GM18909 (cell line): ENCODE results near the gene NOSIP.

Experiments
- ATAC-seq: cut with Tn5 transposase; IDR thresholded peaks from one replicate; pipeline ENCODE4 v1.9.1; 2021; ENCODE audit warnings: mild to moderate bottlenecking; ENCODE audit not compliant: unreplicated experiment, poor library complexity

The NOSIP gene

DNA sequence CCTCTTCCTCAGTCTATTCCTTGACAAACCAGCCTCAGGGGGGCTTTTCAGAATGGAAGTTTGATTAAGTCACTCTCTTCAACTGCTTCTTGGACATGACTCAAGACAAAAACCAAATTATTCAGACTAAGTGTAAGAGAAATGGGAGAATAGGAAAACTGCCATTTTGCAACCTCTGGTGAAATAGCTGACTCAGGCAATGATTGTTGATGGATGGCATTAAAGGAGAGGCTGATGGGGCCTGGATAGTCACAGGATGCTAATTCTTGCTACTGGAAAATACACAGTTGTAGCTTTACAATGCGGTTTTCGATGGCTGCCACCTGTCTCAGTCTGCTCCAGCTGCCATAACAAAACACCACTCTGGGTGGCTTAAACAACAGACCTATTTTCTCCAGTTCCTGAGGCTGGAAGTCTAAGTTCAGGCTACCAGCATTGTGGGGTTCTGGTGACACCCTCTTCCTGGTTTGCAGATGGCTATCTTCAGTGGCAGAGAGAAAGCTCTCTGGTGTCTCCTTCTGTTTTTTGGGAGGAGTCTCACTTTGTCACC is 6.1 kb downstream of the NOSIP start:
- ATAC-seq, result no peak

DNA sequence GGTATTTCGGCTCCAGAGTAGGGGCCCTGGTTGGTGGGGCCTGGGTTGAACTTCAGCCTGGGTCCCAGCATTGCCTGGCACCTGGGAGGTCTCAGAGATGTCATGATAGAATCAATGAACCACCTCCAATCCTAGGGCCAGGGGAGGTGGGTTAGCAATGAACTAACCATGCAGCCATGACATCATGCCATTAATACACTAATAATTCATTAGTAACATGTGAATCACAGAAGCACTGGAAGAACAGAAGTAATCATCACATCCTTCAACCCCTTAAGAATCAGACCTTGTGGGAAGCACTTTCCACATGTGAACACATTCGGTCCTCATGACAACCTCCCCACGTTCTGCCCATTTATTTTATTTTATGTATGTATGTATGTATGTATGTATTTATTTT is 6.9 kb downstream of the NOSIP start:
- no peak for ATAC-seq

DNA sequence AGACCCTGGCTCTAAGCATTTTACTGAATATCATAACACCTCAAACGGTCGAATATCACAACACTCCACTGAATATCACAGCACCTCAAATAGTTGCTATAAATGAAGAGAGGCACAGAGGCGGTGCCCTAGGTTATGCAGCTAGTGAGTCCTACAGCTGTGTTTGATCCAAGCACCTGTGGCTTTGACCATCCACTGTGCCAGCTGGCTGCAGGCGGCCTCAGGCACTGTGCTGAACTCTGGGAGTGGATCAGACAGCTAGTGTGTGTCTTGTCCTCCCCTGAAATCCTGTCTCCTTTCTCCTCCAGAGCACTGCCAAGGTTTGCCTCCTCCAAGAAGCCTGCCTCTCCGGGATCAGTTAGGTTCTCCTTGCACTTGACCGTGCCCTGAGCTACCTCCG is 7.3 kb downstream of the NOSIP start:
- ATAC-seq, result no peak

DNA sequence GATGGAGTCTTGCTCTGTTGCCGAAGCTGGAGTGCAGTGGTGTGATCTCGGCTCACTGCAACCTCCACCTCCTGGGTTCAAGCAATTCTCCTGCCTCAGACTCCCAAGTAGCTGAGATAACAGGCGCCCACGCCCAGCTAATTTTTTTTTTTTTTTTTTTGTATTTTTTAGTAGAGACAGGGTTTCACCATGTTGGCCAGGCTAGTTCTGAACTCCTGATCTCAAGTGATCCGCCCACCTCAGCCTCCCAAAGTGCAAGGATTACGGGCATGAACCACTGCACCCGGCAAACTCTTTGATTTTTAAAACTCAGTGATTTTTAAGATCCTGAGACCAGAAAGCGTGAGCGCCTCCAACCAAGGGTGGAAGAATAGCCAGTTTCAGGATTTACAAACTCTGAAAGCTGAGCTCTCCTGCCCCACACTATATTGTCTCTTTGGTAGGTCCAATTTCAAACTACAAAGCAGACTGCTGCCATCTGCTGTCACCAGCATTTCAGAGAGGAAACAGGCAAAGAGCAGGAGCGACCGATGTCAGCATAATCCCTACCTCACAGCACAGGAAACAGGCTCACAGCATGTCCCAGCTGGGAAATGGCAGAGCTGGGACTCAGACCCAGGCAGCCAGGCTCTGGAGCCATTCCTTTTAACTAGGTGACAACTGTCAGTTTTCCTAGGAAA is 9.2 kb downstream of the NOSIP start:
- no peak for ATAC-seq

DNA sequence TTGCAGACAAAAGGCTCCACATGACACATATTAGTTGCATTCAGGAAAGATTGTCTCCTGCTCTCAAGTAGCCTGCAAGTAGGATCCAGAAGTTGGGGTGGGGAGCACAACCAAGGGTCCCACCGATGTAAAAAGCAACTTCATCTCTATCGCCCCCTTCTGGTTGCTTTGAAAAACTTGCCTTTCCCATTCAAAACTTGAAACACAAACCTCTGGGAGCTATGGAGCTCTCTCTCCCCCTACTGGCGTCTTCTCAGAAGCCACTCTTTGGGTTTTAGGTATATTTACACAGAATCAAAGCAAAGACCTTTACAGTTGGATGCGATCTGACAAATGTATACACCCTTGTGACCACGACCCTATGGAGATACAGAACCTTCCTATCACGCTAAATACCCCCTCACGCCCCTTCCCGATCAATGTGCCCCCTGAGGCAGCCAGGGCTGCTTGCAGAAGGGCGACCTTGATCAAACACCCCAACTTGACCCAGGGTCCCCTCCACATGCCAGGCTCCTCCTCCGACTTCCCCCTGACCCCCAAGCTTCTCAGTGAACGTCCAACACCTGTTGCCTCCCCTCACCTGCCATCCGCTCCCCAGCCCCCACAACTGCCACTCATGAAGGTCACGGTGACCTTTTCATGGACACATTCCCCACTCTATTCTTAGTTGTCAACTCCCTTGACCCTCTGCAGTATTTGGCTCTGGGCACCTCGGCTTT is 10.1 kb downstream of the NOSIP start:
- no peak for ATAC-seq

DNA sequence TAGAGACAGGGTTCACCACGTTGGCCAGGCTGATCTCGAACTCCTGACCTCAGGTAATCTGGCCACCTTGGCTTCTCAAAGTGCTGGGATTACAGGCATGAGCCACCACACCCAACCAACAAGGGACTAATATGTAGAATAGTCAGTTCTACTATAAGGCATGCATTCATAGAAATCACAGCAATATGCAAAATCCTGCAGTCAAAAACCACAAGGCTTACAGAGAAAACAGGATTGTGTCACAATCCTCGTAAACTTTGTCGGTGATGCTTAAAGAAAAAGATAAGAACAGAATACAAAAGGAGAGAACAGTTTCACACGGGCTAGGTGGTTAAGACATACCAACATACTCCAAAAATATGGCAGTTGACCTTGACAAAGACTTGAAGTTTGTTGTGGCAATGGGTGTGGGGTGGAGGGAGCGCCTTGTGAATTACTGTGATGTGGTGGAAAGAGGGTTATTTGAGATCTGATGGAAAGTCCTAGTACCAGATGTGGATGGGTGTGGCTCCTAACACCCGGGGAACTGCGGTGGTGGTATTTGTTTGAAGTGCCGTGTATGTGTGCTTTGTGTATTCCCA is 12.4 kb downstream of the NOSIP start:
- no peak for ATAC-seq

DNA sequence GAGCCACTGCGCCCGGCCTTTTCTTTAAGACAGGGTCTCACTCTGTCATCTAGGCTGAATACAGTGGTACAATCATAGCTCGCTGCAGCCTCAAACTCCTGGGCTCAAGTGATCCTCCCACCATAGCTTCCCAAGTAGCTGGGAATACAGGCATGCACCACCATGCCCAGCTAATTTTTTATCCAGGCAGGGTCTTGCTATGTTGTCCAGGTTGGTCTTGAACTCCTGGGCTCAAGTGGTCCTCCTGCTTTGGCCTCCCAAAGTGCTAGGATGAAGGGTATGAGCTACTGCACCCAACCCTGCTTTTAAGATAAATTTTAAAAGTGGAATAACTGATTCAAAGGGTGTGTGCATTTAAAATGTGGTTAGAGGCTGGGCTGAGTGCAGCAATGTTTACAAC is 14.1 kb downstream of the NOSIP start:
- no peak for ATAC-seq

DNA sequence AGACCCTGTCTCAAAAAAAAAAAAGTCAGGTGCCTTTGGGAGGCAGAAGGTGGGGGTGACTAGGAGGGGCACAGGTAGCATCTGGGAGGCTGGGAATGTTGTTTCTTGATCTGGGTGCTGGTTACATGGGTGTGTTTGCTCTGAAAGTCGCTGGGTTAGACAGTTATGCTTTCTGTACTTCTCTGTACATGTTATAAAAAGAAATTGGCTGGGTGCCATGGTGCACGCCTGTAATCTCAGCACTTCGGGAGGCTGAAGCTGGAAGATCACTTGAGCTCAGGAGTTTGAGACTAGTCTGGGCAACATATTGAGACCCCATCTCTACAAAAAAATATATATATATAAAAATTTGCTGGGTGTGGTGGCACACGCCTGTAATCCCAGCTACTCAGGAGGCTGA is 15.1 kb downstream of the NOSIP start:
- ATAC-seq, result no peak

DNA sequence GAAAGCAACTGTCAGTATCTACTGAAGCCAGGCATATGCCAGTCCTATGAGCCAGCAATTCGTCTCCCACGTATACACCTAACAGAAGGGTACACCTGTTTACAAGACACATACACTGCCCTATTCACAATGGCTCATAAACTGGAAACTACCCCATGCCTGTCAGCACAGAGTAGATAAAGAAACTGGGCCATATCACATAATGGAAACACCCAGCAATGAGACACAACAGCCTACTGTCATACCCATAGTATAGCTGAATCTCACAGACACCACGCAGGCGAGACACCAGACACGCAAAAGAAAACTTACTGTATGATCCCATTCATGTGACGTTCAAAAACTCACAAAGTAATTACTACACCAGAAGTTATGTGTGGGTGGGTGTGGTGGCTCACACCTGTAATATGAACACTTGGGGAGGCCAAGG is 15.7 kb downstream of the NOSIP start:
- ATAC-seq, result no peak

DNA sequence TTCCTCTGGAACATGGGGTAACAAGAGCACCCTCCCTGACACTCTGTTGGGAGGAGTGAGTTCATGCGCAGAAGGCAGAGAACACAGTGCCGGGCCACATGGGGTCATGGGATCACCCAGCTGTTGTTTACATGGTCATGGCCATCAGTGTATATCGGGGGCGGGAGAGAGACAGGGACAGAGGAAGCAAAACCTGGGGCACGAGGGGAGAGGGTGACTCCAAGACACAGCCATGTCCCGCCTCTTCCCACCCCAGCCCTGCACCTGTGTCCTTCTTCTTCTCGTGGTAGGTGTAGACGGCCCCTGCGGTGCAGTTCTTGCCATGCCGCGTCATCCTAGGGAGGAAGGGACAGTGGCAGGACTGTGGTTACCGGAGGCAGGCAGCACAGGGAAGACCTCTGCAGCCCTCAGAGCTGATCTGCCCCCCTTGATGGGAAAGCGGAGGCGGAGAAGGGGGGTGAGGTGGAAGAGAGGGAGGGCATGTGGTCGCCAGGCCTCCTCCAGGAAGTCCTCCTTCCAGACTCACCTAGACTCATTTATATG is 19.9 kb downstream of the NOSIP start:
- no peak for ATAC-seq

DNA sequence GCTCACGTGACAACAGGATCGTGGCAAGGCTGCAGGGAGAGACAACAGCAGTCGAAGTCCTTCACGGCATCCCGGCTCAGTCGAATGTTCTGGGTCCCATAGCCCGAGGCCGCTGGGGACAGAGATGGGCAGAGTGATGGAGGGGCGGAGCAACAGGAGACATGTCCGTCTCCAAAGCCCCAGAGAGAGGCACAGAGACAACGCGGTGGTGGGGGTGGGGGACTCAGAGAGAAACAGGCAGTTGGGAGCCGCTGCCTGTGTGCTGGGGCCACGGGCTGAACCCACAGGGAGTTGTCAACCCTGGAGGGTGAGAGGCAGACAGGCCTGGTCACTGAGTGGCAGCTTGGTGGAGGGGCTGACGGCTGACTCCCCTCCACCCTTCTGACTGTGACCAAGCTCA is 20.4 kb downstream of the NOSIP start:
- ATAC-seq, result no peak

DNA sequence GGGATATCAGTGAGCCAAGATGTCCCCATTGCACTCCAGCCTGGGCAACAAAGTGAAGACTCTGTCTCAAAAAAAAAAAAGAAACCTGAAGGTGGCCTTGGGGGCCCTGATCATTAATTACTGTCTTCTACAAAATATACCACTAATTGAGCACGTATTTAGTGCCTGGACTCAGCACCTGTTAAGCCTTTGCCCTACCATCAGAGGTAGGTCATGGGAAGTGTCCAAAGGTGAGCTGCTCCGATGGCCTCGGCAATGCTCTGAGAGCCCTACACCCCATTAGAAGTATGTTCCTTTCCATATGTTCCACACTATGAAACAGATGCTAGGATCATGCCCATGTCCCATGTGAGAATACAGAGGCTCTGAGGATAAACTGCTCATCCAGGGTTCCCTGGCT is 20.9 kb downstream of the NOSIP start:
- no peak for ATAC-seq

DNA sequence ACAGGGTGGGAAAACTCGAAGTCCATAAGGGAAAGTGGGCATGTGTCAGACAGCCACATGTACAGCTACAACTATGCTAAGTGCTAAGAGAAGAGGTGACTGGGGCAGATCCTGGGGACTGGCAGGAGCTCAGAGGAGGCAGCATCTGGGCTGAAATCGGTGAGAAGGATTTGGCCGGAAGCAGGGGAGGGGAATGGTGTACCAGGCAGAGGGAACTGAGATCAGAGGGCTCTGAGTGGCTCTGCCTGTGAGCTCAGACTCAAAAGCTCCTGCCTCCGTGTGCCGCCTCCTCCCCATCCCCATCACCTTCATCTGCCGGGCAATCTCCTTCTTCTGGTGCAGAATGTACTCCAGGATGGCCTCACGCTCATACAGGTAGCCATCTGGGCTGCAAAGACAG is 21.8 kb downstream of the NOSIP start:
- no peak for ATAC-seq

DNA sequence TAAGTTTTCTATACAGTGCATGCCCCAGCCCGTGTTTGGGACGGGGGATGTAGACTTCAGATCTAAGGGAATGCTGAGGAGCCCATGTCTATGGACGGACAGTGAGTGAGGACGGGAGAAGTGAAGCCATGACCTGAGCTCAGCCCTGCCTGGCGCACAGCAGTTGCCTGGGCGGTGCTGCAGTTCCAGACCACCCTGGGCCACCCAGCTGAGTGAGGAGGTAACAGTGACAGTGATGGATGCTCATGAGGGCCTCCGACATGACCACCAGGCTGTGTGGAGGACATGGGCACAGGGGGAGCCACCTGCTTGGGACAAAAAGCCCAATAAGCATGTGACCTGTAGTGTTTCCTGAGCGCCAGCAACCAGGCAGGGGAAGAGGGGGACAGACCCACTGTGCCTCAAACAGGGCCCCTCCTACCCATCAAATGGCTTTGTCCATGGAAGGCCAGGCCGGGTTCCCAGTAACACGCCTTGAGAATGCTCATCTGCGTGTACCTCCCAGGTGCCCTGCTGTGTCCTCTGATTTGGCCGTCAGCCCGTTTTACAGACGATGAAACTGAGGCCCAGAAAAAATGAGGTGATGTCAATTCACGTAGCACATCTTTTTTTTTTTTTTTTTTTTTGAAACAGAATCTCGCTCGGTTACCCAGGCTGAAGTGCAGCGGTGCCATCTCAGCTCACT is 22.6 kb downstream of the NOSIP start:
- no peak for ATAC-seq

DNA sequence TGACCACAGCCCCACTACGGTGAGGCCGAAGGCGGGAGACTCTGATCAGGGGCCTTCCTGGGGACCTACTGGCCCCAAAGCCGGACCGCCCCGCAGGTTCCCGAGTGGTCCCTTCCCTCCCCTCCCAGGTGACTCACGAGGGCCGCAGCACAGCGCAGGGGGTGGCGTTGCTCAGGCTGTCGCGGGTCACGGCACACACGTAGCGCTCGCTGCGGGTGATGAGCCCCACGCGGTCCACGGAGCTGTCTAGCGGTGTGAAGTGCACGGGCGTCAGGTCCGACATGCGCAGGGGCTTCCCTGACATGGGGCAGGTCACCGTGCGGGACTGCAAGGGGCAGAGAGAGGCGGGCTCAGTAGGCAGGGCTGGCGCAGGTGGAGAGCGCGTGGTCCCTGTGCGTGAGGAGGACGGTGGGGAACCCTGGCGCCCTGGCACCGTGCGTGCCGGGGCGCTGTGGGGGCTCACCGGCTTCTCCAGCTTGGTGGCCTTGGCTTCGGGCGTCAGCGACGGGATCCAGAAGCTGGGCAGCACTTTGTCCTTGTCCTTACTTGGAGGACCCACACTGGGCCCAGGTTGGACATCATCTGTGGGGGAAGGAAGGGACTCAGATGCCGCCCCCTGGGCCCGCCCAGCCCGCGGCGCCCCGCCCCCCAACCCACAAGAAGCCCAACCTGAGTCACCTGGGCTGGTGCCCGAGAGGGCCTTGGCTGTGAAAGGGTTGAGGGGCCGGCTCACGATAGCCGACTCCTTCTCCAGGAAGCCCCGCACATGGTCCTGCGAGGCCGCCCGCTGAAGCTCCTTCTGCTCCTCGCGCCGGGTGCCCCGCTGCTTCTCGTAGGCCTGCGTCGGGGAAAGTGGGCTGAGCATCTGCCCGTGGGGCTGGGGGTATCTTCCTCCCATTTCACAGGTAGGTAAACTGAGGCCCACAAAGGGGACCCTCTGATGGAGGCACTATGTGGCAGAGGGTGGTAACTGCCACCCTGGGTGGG is 23.7 kb downstream of the NOSIP start:
- no peak for ATAC-seq

DNA sequence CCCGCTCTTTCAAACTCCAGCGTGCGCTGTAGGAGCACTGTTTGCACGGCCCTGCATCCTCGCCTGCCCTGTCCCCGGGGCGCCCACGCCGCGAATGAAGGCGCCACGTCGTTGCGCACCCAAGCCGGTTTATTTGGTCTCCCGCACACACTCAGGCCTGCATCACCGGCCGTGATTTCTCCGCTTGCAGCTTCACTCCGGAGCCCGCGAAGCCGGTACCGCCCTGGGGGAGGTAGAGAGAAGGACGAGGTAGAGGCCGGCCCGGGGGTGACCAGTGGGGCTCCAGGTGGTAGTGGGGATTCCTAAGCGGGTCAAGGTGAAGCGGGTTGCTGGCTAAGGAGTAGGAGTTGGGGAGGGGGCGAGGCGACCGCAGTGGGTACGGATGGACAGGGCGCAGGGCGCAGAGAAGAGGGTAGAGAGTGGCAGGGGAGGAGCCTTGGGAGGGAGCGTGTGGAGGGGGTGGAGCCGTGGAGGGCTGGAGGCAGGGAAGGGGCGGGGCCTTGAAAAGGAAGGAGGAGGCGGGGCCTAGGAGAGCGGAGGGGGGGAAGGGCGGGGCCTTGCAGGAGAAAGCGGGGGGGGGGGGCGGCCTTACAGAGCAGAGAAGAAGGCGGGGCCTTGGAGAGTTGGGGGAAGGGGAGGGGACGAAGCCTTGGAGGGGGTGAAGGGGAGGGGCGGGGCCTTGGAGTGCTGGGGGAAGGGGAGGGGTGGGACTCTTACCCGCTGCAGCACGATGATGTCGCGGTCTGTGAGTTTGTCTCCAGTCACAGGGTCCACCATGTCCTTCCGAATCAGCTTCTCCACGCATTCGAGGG is 24.6 kb downstream of the NOSIP start:
- no peak for ATAC-seq

DNA sequence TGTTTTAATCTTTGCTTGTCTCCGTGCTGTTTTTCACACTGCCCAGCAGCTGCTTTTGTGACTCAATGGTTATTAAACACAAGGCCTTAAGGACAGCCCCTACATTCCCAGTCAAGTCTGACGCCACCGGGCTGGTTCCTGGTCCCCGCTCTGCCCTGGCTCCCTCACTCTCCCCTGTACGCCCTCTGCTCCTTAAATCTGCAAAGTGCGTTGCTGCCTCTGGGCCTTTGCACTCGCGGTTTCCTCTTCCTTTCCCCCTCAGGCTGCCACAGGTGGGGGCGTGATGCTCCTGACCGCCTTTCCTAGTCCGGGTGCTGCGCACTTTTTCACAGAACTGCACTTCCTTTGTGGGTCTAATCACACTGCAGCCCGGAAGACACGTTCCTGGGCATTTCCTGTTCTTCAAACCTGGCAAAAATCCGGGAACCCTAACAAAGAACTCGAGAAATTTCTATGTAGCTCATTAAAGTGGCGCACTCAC is 25.6 kb downstream of the NOSIP start:
- ATAC-seq, result no peak

DNA sequence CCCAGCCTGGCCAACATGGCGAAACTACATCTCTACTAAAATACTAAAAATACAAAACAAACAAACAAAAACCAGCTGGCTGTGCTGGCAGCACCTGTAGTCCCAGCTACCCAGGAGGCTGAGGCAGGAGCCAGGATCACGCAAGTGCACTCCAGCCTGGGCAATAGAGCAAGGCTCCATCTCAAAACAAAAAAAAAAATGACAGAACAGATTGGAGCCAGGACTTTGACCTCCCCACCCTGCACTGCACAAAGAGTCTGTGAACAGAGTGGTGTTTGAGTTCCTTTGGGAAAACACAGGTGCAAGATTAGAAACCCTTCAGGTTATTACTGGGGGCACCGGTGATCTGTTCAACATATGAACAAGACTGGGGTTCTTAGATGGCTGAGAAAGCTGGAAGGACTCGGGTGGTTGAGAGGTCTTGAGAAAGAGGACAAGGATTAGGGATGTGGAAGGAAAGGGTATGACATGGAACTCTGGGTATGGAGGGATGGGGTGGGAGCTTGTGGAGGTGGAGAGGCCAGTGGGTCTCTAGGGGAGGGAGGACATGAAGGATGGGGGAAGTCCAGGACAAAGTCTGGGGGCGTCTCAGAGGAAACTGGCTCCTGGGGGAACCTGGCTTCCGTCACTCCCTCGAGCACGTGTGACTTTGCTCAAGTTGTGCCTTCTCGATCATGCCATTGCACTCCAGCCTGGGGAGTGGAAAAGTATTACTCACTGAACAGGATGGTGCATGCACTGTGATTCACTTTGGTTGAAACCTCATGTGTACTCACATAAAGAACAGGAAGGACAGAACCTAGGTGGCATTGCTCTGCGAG is 26.7 kb downstream of the NOSIP start:
- ATAC-seq, result no peak
